Measurements from ENCODE around the gene DDX56. TPM values are rescaled to one million over a fixed set of nuclear protein-coding genes. Genes with fewer than 3 reads are reported as not detected.
A peak's percentile ranks its signal among the peaks of the same experiment; 100 is the strongest.
"Not testable (repeated sequence)": the region's sequence is repeated elsewhere in the genome, so short reads cannot be mapped to it uniquely, and the experiment has no call there.

DDX56 gene
- total and polyA plus RNA-seq, 3 experiments from 2014 or later, result 36.0 to 158 (median 148) TPM

DNA sequence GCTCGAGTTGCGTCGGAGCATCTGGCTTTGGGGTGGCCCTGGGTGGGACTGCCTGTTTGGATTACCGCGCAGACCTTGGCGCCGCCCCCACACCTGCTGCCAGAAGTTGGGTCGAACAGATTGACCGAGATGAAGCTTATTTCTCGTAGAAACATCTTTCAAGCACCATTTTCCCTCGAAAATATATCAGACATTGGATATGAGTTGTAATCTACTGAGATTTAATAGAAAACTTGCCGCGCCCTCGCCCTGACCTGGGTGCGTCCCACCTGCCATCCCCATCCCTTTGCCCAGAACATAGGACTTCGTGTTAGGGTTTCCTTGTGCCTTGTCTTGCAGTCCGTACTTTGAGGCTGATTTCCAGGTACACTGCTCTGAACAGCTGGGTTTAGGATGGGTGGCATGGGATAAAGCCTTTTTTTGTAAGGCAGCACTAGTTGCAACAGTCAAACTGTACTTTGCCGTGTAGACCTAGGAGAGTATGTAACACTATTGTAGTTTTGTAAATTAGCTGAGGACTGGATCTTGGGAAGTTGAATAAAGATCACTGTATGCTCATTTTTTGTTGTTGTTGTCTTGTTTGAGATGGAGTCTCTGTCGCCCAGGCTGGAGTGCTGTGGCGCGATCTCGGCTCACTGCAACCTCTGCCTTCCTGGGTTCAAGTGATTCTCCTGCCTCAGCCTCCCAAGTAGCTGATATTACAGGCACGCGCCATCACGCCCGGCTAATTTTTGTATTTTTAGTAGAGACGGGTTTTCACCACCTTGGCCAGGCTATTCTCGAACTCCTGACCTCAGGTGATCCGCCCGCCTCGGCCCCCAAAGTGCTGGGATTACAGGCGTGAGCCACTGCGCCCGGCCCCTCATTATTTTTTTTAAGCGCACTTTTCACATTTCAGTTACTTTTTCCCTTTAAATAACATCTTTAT lies 33.7 kb upstream of the DDX56 start:
- H3K4me1 ChIP-seq (ENCODE audit: insufficient read depth, low read length), result peaks cover 23% of the 10 kb centered on the region
- peak overlapping the region; percentile 72 for H3K4me3 ChIP-seq (ENCODE audit: low read length)
- Mint-ChIP-seq H3K9me3 (no peaks in the 10 kb centered on the region), H3K4me3 (peak overlapping the region; percentile 93 to 99 (median 97)), H3K4me1 (peaks cover 45 to 63% (median 53%) of the 10 kb centered on the region in 3 donors), H3K27ac (peak overlapping the region; percentile 96 to 100 (median 99)), H3K27me3 (peaks cover 0 to 5% of the 10 kb centered on the region in 2 donors), H3K36me3 (peaks cover 0 to 22% (median 3%) of the 10 kb centered on the region in 3 donors)
- ChIA-PET CTCF (interaction anchor here (0.9 to 4.0 kb wide), 10 partner anchors 17 to 240 kb away, joined by 3 to 26 read pairs (median 4); partner anchors contain the start of genes H2AZ2 and TMED4), POLR2A (interaction anchor here (0.9 to 4.3 kb wide), 20 partner anchors 10 to 446 kb away, joined by 3 to 126 read pairs (median 4); partner anchors contain the start of genes DDX56, H2AZ2, PURB and TMED4)
- no peaks in the 10 kb centered on the region for H3K27me3 ChIP-seq (ENCODE audit: insufficient read depth, low read length, poor library complexity, severe bottlenecking)
- peak overlapping the region; percentile 97 for H3K27ac ChIP-seq (ENCODE audit: low read depth, low read length)
- DNase-seq, result peak in 1 of 5 donors; percentile 10
- H3K9me3 ChIP-seq (ENCODE audit: low read length), result no peaks in the 10 kb centered on the region
- no peaks in the 10 kb centered on the region for H3K36me3 ChIP-seq (ENCODE audit: insufficient read depth, low read length)

DNA sequence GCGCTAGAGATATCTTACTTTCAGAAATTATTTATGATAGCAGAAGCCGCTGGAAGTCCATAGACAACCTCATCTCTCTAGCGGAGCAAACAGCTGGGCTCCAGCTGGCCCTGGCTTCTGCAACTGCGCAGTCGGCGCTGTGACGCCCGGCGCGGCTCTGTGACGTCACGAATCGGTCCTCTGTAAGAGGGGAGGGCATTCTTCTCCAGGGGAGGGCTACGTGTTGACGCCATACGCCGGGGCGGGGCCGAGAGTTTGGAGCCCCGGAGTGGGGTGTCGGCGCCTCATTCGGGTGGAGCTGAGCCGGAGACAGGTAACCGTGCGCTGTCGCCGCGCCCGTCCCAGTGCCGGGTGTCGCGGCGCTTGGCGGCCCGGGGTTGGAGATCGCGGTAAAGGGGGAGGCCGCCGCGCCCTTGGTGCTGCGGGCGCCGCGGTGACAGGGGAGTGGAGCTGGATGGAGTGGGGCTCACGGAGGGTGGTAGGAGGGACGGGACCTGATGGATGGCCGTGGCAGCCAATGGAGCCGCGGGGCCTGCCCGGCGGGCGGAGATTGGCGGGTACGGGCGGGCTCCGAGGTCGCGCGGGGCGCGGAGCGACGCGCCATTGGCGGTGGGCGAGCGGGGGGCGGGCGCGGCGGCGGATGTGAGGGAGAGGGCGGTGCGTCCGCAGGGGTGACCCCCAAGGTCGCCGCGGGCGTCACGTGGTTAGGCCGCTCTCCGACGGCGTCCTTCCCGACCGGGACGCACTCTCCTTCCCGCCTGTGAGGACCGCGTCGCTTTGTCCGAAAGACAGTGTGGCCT lies 32.8 kb upstream of the DDX56 start, which contains the start of gene OGDH:
TSS of gene OGDH (plus strand) at position 287 of the 800 bp plus-strand sequence. CDS start 17,717 bp downstream, outside the sequence.
- H3K9me3 Mint-ChIP-seq, result no peaks in the 10 kb centered on the region
- Histone ChIP-seq H3K9me3 (ENCODE audit: low read length) (no peaks in the 10 kb centered on the region), H3K27me3 (ENCODE audit: insufficient read depth, low read length, poor library complexity, severe bottlenecking) (no peaks in the 10 kb centered on the region), H3K27ac (ENCODE audit: low read depth, low read length) (peak within 1 kb of the TSS; percentile 97), H3K4me1 (ENCODE audit: insufficient read depth, low read length) (peaks cover 23% of the 10 kb centered on the region), H3K36me3 (ENCODE audit: insufficient read depth, low read length) (no peaks in the 10 kb centered on the region), H3K4me3 (ENCODE audit: low read length) (peak within 1 kb of the TSS; percentile 75)
- ChIA-PET POLR2A (interaction anchor here (0.5 to 4.3 kb wide), 23 partner anchors 11 to 421 kb away, joined by 3 to 126 read pairs (median 4); partner anchors contain the start of genes DDX56, H2AZ2, PURB and TMED4), CTCF (interaction anchor here (0.6 to 4.0 kb wide), 14 partner anchors 15 to 241 kb away, joined by 3 to 26 read pairs (median 4); partner anchors contain the start of genes H2AZ2, PPIA and TMED4)
- peaks cover 0 to 19% (median 3%) of the 10 kb centered on the region in 3 donors for H3K36me3 Mint-ChIP-seq
- H3K27ac Mint-ChIP-seq, result peak within 1 kb of the TSS; percentile 97 to 100 (median 99)
- DNase-seq, result peak; percentile 98 to 100 (median 99)
- peaks cover 38 to 56% (median 45%) of the 10 kb centered on the region in 3 donors for H3K4me1 Mint-ChIP-seq
- H3K4me3 Mint-ChIP-seq, result peak within 1 kb of the TSS; percentile 93 to 99 (median 97)
- H3K27me3 Mint-ChIP-seq, result peaks cover 0 to 5% of the 10 kb centered on the region in 2 donors

- peak overlapping the region; percentile 3 to 99 (median 54) for H3K4me3 Mint-ChIP-seq
- peaks cover 35 to 45% (median 41%) of the 10 kb centered on the region in 3 donors for H3K4me1 Mint-ChIP-seq
- peak overlapping the region; percentile 47 to 99 (median 99) for H3K27ac Mint-ChIP-seq
- H3K36me3 Mint-ChIP-seq, result peaks cover 0 to 17% (median 3%) of the 10 kb centered on the region in 3 donors
- H3K4me3 ChIP-seq (ENCODE audit: low read length), result no peak overlapping the region
- no peaks in the 10 kb centered on the region for H3K27me3 ChIP-seq (ENCODE audit: insufficient read depth, low read length, poor library complexity, severe bottlenecking)
- ChIA-PET POLR2A (interaction anchor here (0.7 to 4.3 kb wide), 4 partner anchors 23 to 280 kb away, joined by 3 to 126 read pairs (median 20); partner anchors contain the start of genes PURB and TMED4), CTCF (interaction anchor here (1.6 to 4.0 kb wide), 5 partner anchors 22 to 145 kb away, joined by 4 to 26 read pairs (median 24); partner anchors contain the start of gene TMED4)
- H3K9me3 Mint-ChIP-seq, result no peaks in the 10 kb centered on the region
- peaks cover 0 to 5% of the 10 kb centered on the region in 2 donors for H3K27me3 Mint-ChIP-seq
- peaks cover 20% of the 10 kb centered on the region for H3K4me1 ChIP-seq (ENCODE audit: insufficient read depth, low read length)
- no peaks in the 10 kb centered on the region for H3K9me3 ChIP-seq (ENCODE audit: low read length)
- no peaks in the 10 kb centered on the region for H3K36me3 ChIP-seq (ENCODE audit: insufficient read depth, low read length)
- H3K27ac ChIP-seq (ENCODE audit: low read depth, low read length), result no peak overlapping the region
- DNase-seq, result no peak
These were observed 31.2 kb upstream of the DDX56 start for GRCh38 chr7:44604941-44605340.

GRCh38 chr7:44603193-44603592 lies 29.5 kb upstream of the DDX56 start:
- Histone ChIP-seq H3K4me3 (ENCODE audit: low read length) (no peak overlapping the region), H3K27ac (ENCODE audit: low read depth, low read length) (no peak overlapping the region), H3K9me3 (ENCODE audit: low read length) (no peaks in the 10 kb centered on the region), H3K36me3 (ENCODE audit: insufficient read depth, low read length) (no peaks in the 10 kb centered on the region), H3K4me1 (ENCODE audit: insufficient read depth, low read length) (peaks cover 12% of the 10 kb centered on the region), H3K27me3 (ENCODE audit: insufficient read depth, low read length, poor library complexity, severe bottlenecking) (no peaks in the 10 kb centered on the region)
- POLR2A ChIA-PET, result interaction anchor here (0.5 to 0.7 kb wide), 4 partner anchors 21 to 431 kb away, joined by 3 to 15 read pairs (median 6); partner anchors contain the start of gene TMED4
- Mint-ChIP-seq H3K4me3 (no peak overlapping the region), H3K27me3 (peaks cover 0 to 5% of the 10 kb centered on the region in 2 donors), H3K27ac (peak overlapping the region in 1 of 8 donors; percentile 10), H3K4me1 (peaks cover 22 to 27% (median 26%) of the 10 kb centered on the region in 3 donors), H3K36me3 (peaks cover 0 to 16% (median 3%) of the 10 kb centered on the region in 3 donors), H3K9me3 (no peaks in the 10 kb centered on the region)
- CTCF ChIA-PET, result interaction anchor here (1.0 kb wide), 1 partner anchor 31 kb away, joined by 3 read pairs; no protein-coding TSS in a partner anchor
- DNase-seq, result no peak

DNA sequence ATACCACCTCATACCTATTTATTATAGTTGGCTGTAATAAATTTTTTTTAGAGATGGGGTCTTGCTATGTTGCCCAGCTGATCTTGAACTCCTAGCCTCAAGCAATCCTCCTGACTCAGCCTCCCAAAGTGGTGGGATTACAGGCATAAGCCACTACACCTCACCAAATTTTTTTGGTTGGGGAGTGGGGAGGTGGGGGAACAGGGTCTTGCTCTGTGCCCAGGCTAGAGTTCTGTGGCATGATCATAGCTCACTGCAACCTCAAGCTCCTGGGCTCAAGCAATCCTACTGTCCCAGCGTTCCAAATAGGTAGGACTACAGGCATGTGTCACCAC lies 28.8 kb upstream of the DDX56 start:
- CTCF ChIA-PET, result no interaction called here
- Mint-ChIP-seq H3K27ac (no peak overlapping the region), H3K27me3 (peaks cover 0 to 5% of the 10 kb centered on the region in 2 donors), H3K4me1 (peaks cover 19 to 22% (median 20%) of the 10 kb centered on the region in 3 donors), H3K4me3 (no peak overlapping the region), H3K36me3 (peaks cover 0 to 14% (median 3%) of the 10 kb centered on the region in 3 donors), H3K9me3 (no peaks in the 10 kb centered on the region)
- DNase-seq, result no peak
- Histone ChIP-seq H3K27ac (ENCODE audit: low read depth, low read length) (no peak overlapping the region), H3K27me3 (ENCODE audit: insufficient read depth, low read length, poor library complexity, severe bottlenecking) (no peaks in the 10 kb centered on the region), H3K36me3 (ENCODE audit: insufficient read depth, low read length) (no peaks in the 10 kb centered on the region), H3K9me3 (ENCODE audit: low read length) (no peaks in the 10 kb centered on the region), H3K4me1 (ENCODE audit: insufficient read depth, low read length) (peaks cover 10% of the 10 kb centered on the region), H3K4me3 (ENCODE audit: low read length) (no peak overlapping the region)
- POLR2A ChIA-PET, result interaction anchor here (0.5 to 0.7 kb wide), 2 partner anchors 20 to 49 kb away, joined by 3 read pairs; partner anchors contain the start of gene TMED4

DNA sequence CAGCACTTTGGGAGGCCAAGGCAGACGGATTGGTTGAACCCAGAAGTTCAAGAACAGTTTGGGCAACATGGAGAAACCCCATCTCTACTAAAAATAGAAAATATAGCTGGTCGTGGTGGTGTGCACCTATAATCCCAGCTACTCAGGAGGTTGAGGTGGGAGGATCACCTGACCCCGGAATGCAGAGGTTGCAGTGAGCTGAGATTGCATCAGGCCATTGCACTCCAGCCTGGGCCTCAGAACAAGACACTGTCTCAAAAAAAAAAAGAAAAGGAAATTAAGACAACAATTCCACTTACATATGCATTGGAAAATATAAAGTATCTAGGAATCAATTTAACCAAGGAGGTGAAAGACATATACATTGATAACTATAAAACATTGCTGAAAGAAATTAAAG lies 25.5 kb upstream of the DDX56 start:
- H3K27me3 ChIP-seq (ENCODE audit: insufficient read depth, low read length, poor library complexity, severe bottlenecking), result no peaks in the 10 kb centered on the region
- no peak overlapping the region for H3K27ac ChIP-seq (ENCODE audit: low read depth, low read length)
- Mint-ChIP-seq H3K27ac (peak overlapping the region in 1 of 8 donors; percentile 9), H3K4me1 (no peaks in the 10 kb centered on the region), H3K9me3 (no peaks in the 10 kb centered on the region), H3K4me3 (no peak overlapping the region), H3K27me3 (peaks cover 0 to under 1% of the 10 kb centered on the region in 2 donors), H3K36me3 (no peaks in the 10 kb centered on the region)
- CTCF ChIA-PET, result interaction anchor here (0.6 to 1.1 kb wide), 2 partner anchors 32 to 247 kb away, joined by 3 to 6 read pairs; no protein-coding TSS in a partner anchor
- H3K36me3 ChIP-seq (ENCODE audit: insufficient read depth, low read length), result no peaks in the 10 kb centered on the region
- H3K4me1 ChIP-seq (ENCODE audit: insufficient read depth, low read length), result no peaks in the 10 kb centered on the region
- no peaks in the 10 kb centered on the region for H3K9me3 ChIP-seq (ENCODE audit: low read length)
- DNase-seq, result no peak
- POLR2A ChIA-PET, result no interaction called here
- no peak overlapping the region for H3K4me3 ChIP-seq (ENCODE audit: low read length)

GRCh38 chr7:44597181-44597580 lies 23.5 kb upstream of the DDX56 start:
- H3K27me3 ChIP-seq (ENCODE audit: insufficient read depth, low read length, poor library complexity, severe bottlenecking); H3K36me3 Mint-ChIP-seq; H3K27ac ChIP-seq (ENCODE audit: low read depth, low read length); H3K4me3 Mint-ChIP-seq; H3K9me3 ChIP-seq (ENCODE audit: low read length); H3K36me3 ChIP-seq (ENCODE audit: insufficient read depth, low read length); H3K9me3 Mint-ChIP-seq; H3K27me3 Mint-ChIP-seq; H3K4me3 ChIP-seq (ENCODE audit: low read length); H3K4me1 ChIP-seq (ENCODE audit: insufficient read depth, low read length); H3K4me1 Mint-ChIP-seq; CTCF ChIA-PET; DNase-seq: not testable (repeated sequence)
- POLR2A ChIA-PET, result interaction anchor here (0.7 kb wide), 1 partner anchor 110 kb away, joined by 6 read pairs; no protein-coding TSS in a partner anchor
- peak overlapping the region in 1 of 8 donors; percentile 65 for H3K27ac Mint-ChIP-seq

Measured in CD8-positive, alpha-beta memory T cell (primary cell).